GM21825 (cell line): Measurements from ENCODE around the gene ATPAF2.
"Not testable (repeated sequence)": the region's sequence is repeated elsewhere in the genome, so short reads cannot be mapped to it uniquely, and the experiment has no call there.

Experiments
- ATAC-seq: cut with Tn5 transposase; IDR thresholded peaks from one replicate; pipeline ENCODE4 v1.9.1; 2021; ENCODE audit warnings: mild to moderate bottlenecking, moderate library complexity; ENCODE audit not compliant: unreplicated experiment

Gene ATPAF2

DNA sequence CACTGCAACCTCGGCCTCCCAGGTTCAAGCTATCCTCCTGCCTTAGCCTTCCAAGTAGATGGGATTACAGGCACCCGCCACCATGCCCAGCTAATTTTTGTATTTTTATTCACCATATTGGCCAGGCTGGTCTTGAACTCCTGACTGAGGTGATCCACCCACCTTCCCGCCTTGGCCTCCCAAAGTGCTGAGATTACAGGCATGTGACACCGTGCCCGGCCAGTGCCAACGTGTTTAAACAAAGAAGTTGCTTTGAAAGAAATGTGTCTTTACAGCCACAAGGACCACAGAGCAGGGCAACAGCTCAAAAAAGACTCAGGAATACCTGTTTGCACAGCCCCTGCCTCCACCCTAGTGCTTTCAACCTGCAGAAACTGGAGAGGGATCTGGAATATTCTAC lies 25.0 kb downstream of the ATPAF2 start:
- no peak for ATAC-seq

DNA sequence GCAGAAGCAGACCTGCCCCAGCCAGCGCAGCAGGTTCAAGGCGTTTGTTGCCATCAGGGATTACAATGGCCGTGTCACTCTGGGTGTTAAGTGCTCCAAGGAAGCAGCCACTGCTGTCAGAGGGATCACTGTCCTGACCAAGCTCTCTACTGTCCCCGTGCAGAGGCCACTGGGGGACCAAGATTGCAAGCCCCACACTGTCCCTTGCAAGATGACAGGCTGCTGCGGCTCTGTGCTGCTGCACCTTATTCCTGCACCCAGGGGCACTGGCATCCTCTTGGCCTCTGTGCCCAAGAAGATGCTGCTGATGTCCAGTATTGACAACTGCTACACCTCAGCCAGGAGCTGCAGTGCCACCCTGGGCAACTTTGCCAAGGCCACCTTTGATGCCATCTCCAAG lies 27.7 kb downstream of the ATPAF2 start:
- no peak for ATAC-seq

- no peak for ATAC-seq
Measured at GRCh38 chr17:18009609-18010420, 29.2 kb downstream of the ATPAF2 start.

- no peak for ATAC-seq
Measured at GRCh38 chr17:18008496-18009268, 30.3 kb downstream of the ATPAF2 start.

DNA sequence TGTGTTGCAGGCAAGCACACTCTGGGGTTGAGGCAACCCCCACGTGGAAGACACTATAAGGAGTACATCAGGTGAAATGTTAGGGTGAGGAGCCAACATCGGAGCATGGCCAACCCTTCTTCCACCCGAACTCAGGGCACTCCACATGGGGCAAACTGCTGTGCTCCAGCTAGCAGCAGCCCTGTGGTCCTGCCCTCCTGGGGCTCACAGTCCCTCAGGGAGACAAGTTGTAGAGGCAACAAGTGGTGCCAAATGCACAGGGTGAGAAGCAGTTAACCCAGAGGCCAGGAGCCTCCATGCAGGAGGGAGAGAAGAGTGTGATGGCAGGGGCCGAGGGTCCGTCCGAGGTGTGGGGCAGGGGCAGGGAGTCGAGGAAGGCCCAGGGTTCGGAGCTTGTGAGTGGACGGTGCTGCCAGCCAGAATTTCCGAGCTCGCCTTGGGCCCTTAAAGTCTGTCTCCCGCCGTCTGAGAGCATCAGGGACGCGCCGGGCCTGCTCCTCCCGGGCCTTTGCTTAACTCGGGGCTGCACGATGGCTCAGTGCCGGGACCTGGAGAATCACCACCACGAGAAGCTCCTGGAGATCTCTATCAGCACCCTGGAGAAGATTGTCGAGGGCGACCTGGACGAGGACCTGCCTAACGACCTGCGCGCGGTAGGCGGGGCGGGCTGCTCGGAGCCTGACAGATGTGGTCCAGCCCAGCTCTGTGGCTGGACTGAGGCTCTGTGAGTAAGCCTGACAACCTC lies 32.3 kb downstream of the ATPAF2 start:
- no peak for ATAC-seq

- ATAC-seq = no peak
Measured at GRCh38 chr17:18005496-18005895, 33.5 kb downstream of the ATPAF2 start.

DNA sequence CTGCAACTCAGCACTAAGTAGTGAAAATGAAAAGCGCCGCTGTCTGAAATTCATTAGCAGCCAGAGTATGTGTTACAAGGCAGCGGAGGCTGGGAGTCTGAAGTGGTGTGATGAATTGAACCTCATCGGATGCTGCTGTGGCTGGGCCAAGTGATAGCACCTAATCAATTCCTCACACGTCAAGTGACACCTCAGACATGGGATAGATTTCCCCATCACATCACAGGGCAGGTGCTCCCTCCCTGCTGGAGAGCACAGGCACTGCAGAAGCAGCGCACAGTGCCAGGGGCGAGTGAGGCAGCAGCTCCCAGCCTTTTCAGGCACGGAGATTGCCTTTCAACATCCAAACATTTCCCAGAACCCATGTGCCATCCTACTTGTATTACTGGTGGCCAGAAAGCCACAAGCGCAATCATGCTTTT lies 34.1 kb downstream of the ATPAF2 start:
- no peak for ATAC-seq

GRCh38 chr17:18004345-18004744 lies 34.6 kb downstream of the ATPAF2 start:
- no peak for ATAC-seq

DNA sequence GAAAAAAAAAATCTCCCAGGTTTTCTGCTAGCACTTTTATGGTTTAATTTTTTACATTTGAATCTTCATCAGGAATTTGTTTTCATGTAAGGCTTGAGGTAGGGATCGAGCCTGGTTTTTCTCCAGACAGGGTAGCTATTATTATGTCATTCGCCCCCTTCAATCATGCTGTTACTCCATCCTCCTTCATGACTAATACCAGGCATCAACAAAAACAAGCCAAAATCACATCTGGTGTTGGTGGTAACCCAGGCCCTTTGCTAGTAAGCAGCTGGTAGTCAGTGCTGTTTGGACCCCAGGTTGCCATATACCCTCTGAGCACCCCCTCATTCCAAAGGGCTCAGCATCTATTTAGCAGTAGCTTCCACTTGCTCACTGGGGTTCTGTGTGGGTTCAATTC lies 36.8 kb downstream of the ATPAF2 start:
- ATAC-seq = no peak

DNA sequence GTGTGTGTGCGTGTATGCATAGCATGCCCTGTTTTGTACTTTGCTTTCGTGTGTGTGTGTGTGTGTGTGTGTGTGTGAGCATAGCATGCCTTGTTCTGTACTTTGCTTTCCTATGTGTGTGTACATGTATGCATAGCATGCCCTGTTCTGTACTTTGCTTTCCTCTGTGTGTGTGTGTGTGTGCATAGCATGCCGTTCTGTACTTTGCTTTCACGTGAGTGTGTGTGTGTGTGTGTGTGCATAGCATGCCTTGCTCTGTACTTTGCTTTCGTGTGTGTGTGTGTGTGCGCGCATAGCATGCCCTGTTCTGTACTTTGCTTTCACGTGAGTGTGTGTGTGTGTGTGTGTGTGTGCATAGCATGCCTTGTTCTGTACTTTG lies 38.9 kb downstream of the ATPAF2 start:
- ATAC-seq = no peak

DNA sequence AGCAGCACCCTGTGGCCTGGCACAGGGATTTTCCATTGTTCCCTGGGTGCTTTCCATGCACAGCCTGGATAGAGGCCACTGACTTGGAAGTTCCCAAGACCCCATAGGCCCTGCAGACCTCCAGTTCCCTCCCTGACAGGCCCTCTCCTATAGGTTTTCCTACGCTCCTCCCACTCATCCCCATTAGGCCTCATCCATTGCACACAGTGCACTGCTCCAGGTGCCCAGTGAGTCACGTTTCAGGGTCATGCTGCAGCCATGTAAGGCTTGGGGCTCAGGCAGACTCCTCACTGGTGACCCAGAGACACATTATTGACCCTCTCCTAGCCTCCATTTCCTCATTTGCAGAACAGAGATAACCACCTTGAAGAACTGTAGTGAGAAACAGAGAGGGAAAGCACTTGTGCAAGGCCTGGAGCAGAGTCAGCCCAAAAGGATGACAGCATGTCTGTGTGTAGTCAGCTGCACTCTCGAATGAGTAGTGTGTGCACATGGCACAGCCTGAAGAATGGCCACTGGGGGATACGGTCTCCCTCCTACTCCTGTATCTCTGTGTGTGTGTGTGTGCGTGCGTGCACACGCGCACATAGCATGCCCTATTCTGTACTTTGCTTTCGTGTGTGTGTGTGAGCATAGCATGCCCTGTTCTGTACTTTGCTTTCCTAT lies 39.5 kb downstream of the ATPAF2 start:
- ATAC-seq = no peak

- no peak for ATAC-seq
Measured at GRCh38 chr17:17998934-17999333, 40.0 kb downstream of the ATPAF2 start.

DNA sequence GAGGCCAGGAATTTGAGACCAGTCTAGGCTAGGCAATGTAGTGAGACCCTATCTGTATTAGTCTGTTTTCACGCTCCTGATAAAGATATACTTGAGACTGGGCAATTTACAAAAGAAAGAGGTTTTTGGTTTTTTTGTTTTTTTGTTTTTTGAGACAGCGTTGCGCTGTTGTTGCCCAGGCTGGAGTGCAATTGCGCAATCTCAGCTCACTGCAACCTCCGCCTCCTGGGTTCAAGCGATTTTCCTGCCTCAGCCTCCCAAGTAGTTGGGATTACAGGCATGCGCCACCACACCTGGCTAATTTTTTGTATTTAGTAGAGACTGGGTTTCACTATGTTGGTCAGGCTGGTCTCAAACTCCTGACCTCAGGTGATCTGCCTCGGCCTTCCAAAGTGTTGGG lies 43.1 kb downstream of the ATPAF2 start:
- ATAC-seq = not testable (repeated sequence)

- ATAC-seq = no peak
Measured at GRCh38 chr17:17994271-17995069, 44.5 kb downstream of the ATPAF2 start.

DNA sequence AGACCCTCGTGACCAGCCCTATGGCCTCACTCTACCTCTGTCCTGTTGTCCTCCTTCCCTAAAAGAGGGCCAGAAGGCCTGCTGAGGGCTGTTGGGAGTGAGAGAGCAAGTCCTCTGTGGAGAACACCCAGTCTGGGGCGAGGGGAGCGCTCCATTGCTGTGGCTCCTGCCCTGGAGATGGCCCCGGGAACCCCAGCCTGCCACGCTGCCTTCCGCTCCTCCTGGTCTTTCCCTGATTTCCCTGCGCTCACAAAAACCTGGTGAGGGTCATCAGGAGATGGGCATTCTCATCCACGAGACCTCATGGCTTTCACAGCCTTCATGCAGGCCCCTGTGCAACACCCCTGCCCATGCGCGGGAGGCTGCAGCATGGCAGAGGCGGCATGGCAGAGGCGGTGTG lies 45.1 kb downstream of the ATPAF2 start:
- no peak for ATAC-seq

DNA sequence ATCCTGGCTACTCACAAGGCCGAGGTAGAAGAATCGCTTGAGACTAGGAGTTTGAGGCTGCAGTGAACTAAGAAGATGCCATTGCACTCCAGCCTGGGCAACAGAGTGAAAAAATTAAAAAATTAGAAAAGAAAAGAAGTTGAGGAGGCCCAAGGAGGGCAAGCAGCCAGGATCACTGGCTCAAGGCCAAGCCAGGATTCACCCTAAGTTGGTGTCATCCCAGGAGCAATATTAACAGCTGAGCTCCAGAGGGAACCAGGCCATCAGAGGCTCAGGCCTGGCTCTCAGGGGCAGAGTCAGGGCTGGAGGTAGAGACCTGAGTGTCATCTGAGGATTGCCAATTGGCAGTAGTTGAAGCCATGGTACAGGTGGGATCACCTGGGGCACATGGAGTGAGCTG lies 45.6 kb downstream of the ATPAF2 start:
- ATAC-seq = no peak

DNA sequence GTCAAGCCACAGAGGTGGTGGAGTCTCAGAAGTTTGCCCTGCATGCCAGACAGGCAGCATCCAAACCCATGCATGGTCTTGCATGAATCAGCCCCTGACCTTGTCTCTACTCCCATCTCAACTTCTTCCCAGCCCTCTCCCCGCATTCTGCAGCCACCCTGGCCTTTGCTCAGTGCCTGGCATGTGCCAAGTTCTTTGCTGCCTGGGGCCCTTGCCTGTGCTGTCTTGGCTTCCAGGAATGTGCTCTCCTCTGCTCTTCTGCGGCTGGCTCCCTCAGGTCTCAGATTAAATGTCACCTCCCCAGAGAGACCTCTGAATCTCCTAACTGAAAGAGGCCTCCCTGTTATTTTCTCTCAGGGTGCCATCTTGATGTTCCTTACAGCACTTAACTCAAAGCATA lies 48.7 kb downstream of the ATPAF2 start:
- no peak for ATAC-seq

DNA sequence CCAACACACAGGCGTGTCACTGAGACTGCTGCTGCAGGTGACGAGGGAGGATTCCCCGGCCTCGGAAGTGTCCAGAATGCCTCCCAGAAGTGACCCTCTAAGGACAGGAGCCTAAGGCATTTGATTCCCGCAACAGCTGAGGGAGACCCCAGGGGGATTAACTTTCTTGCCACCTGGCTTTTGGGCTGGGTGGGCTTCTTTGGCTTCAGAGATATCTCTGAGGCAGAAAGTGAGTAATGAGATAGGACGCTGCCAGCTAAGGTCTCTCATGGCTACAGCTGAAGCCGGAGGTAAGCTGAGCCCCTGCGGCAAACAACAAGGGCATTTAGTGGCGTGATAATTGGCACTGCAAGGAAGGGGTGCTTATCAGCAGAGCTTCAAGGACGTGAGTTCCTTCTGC lies 49.4 kb downstream of the ATPAF2 start:
- no peak for ATAC-seq

- no peak for ATAC-seq
Measured at GRCh38 chr17:17989081-17989480, 49.9 kb downstream of the ATPAF2 start.

DNA sequence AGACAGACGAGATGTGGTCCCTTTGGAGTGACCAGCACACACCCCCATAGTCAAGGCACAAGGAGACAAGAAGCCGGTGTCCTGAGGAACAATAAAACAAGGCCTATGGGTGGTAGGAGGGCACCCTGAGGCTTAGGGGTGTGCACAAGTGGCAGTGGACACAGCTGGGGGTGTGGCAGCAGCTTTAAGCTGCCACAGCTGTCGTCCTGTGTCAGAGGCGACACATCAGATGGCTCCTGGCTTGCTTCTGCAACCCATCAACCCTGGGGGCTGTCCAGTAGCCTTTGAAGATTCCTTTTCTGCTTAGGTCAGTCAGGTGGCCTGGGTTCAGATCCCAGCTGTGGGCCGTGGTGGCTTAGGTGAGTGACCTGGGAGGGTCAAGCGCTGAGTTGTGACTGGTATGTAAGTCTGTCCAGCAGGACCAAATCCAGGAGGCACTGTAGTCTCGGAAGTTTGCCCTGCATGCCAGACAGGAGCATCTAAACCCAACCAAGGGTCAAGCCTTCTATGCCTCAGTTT lies 50.5 kb downstream of the ATPAF2 start:
- no peak for ATAC-seq
